GM19395 (cell line): ENCODE results near the gene ARHGEF12.

Experiments
- ATAC-seq: cut with Tn5 transposase; IDR thresholded peaks from one replicate; pipeline ENCODE4 v1.9.1; 2021; ENCODE audit warnings: mild to moderate bottlenecking, moderate library complexity; ENCODE audit not compliant: unreplicated experiment

ARHGEF12 gene, protein sequence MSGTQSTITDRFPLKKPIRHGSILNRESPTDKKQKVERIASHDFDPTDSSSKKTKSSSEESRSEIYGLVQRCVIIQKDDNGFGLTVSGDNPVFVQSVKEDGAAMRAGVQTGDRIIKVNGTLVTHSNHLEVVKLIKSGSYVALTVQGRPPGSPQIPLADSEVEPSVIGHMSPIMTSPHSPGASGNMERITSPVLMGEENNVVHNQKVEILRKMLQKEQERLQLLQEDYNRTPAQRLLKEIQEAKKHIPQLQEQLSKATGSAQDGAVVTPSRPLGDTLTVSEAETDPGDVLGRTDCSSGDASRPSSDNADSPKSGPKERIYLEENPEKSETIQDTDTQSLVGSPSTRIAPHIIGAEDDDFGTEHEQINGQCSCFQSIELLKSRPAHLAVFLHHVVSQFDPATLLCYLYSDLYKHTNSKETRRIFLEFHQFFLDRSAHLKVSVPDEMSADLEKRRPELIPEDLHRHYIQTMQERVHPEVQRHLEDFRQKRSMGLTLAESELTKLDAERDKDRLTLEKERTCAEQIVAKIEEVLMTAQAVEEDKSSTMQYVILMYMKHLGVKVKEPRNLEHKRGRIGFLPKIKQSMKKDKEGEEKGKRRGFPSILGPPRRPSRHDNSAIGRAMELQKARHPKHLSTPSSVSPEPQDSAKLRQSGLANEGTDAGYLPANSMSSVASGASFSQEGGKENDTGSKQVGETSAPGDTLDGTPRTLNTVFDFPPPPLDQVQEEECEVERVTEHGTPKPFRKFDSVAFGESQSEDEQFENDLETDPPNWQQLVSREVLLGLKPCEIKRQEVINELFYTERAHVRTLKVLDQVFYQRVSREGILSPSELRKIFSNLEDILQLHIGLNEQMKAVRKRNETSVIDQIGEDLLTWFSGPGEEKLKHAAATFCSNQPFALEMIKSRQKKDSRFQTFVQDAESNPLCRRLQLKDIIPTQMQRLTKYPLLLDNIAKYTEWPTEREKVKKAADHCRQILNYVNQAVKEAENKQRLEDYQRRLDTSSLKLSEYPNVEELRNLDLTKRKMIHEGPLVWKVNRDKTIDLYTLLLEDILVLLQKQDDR (N-terminal part only)

DNA sequence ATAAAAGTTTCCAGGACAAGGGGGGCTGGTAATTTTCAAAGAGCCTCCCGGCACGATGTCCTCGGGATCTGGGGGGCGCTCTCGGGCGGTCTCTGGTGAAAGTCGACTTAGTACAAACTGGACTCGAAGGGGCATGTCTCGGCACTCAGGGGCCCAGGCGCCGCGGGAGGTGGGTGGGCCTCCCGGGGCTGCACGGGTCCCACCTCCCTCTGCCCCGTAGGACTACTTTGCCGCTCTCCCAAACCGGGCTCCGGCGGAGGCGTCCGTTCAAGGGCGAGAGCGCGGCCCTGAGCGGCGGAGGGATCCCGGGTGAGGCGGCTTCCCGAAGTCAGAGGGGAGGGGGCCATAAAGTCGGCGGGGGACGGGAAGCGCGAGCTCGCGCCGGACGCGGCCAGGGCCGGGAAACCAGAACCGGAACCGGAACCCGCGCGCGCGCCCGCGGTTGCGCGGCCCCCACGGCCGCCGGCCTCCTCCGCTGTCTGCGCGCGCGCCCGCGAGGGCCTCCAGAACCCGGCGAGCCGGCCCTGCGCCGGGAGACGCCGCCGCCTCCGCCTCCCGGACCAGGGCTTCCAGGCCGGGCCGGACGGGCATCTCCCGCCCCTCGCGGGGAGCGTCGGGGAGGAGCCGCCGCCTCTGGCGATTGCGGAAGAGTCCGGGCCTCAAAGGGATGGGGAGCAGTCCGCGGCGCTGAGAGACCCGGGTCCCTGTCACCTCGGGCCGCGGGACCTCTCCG is at the start of gene ARHGEF12:
ARHGEF12 (plus strand) TSS at position 506 of the 733 bp plus-strand sequence. CDS start 831 bp downstream, outside the sequence.
- peak; percentile 59 for ATAC-seq

- ATAC-seq, result no peak
Observed at GRCh38 chr11:120288021-120288420, 48.2 kb upstream of the ARHGEF12 start.

DNA sequence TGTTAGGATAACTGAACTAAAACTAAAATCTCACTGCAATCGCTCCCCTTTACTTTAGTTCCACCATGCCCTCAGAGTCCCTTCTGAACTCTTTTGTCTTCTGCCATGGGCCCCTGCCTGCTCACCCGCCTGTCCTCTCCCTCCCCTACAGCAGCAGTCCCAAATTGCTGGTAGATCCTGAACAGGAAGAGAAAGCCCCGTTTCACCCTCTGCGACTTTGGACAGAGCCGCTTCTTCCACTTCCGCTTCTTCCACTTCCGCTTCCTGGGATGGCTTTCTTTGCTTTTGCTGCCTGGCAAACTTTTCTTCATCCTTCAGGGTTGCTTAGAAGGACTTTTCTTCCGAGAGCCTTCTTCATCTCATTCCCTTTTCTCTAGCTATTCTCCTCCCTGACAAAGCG is 46.8 kb upstream of the ARHGEF12 start:
- ATAC-seq, result no peak

GRCh38 chr11:120290956-120291355 is 45.3 kb upstream of the ARHGEF12 start:
- ATAC-seq, result no peak

GRCh38 chr11:120293038-120293800 is 43.0 kb upstream of the ARHGEF12 start:
- no peak for ATAC-seq

DNA sequence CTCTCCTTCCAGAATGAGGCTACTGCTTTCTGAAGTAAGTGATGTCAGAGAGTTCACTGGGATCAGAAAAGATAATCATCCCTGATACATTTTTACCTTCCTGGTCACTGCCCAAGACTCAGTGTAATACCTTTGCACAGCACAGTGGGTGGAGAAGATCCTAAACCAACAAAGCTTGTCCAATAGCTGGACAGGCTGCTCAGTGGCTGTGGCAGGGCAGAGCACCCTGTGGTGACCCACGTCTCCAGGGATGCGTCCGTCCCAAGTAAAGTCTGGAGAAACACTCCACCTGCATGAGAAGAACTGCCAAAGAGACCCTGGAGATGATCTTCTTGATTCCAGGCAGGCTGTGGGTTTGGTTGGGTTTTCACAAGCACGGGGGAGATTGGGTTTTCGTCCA is 42.1 kb upstream of the ARHGEF12 start:
- no peak for ATAC-seq

GRCh38 chr11:120295099-120295498 is 41.1 kb upstream of the ARHGEF12 start:
- ATAC-seq, result no peak

DNA sequence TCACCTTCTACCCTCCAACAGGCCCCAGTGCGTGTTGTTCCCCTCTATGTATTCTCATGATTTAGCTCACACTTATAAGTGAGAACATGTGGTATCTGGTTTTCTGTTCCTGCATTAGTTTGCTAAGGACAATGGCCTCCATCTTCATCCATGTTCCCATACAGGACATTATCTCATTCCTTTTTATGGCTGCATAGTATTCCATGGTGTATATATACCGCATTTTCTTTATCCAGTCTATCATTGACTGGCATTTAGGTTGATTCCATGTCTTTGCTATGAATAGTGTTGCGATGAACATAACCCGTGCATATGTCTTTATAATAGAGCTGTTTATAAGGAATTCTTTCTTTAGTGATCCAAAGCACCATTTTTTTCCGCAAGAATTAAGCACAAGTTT is 39.7 kb upstream of the ARHGEF12 start:
- no peak for ATAC-seq

DNA sequence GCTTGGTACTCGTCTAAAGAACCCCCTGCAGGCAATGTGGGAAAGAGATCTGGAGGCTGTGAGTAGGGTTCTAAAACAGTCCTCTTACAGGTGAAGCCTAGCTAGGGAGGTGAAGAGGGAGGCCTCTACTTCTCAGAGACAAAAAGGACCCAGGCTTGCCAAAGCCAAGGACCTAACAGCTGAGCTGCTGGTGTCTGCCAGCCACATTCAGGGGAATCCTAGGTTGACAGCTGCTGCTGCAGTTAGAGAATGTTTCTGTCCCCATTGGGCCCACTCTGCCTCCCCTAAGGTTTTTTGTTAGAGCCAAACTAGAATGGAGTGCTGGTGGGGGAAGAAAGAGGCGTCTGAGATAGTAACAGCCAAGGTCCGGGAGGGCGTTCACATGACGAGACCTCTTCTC is 37.8 kb upstream of the ARHGEF12 start:
- ATAC-seq, result no peak

DNA sequence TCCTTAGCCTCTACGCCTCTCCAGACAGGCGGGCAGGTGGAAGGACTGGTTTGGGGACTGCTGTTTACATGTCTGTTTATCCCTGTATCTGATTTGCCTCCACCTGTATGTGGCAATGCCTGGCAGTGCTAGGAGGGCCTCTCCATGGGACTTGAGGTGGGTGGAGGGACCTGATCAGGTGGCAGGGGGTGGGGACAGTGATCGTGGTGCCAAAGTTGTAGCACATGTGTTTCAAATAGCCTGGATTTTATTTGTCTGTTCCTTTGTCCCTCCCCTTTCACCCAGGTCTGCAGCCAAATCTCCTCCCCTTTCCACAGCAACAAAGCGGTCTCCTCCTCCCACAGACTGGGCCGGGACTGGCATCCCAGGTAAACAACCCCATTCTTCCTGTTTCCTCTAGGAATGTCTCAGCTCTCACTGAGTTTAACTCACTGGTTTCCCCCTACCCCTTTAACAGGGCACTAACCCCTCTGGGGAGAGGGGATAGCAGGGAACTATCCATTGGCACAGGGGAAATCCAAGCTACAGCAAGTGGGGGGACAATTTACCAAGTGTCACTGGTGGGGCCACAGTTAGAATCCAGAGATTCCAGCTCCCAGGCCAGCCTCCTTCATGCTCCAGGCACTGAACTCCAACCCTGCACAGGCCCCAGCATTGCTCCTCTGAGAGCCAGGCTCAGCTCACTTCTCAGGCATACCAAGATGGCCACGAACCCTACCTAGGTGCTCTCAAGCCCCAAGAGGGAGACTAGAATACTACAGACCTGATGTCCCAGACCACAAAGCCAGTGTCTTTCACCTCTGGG is 34.0 kb upstream of the ARHGEF12 start:
- ATAC-seq, result no peak

- no peak for ATAC-seq
Observed at GRCh38 chr11:120303004-120303637, 33.1 kb upstream of the ARHGEF12 start.

DNA sequence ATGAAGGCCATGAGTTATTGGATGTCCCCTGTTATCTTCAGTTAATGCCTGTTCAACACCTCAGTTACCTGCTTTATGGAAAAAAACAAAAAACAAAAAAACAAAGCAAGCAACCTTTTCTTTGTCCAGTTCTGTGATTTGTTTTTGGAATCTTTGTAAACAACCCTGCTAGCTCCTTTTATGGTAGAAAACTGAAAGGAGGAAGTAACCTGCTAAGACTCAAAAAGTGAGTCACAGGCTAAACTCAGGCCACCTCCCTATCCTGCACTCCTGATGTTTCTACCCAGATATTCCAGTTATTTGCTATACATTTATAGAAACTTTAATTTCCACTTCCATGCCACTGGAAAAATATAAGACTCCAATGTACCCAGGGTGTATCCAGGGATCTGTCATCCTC is 31.7 kb upstream of the ARHGEF12 start:
- no peak for ATAC-seq

DNA sequence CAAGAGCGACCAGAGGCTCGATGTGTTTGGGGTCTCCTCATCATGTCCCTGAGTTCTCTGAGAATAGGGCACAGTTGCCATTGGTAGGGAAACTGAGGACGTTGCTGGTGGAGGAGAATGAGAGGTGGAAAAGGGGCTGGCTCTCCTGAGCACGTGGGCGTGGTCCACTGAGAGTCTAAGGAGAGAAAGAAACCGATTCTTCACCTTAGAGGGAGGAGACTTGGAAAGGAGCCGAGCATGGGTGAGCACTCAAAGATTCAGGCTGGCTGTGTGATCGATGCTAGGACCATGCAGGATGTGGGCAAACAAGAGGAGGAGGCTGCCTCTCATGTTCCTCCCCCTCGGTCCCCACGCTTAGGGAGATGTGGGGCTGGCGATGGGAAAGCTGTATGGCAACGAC is 30.9 kb upstream of the ARHGEF12 start:
- no peak for ATAC-seq

GRCh38 chr11:120306519-120307242 is 29.5 kb upstream of the ARHGEF12 start:
- no peak for ATAC-seq

DNA sequence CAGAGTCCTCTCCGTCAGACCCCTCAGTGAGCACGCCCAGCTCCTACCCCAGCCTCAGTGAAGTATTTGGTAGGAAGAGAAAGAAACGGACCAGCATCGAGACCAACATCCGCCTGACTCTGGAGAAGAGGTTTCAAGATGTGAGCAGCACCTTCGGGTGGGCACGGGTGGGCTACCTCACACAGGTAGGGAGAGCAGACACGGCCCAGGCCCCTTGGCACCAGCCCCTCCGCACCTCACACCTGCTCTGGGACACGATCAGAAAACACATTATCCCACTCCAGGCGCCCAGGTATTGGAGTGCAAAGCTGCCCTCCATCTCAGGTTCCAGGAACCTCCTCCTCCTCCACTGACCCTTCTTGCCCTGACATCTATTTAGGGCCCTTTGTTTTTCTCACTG is 28.7 kb upstream of the ARHGEF12 start:
- ATAC-seq, result no peak

GRCh38 chr11:120308081-120308480 is 28.1 kb upstream of the ARHGEF12 start:
- no peak for ATAC-seq

DNA sequence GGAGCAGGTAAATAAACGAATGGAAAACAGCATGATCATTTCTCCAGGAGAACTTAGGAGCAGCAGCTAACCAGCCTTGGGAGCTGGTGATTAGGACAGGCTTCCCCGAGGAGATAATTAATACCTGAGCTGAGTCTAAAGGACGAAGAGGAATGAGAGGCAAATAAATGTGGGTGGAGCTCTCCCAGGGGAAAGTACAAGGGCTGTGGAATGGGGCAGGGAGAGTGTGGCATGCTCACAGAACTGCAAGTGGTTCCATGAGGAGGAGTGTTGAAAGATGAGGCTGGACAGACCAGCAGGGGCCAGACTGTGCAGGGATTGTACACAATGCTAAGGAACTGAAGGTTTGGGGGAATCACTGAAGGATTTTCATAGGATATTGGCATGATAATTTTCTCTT is 25.3 kb upstream of the ARHGEF12 start:
- ATAC-seq, result no peak

GRCh38 chr11:120314861-120315260 is 21.4 kb upstream of the ARHGEF12 start:
- no peak for ATAC-seq
